Measurements from ENCODE around the gene LGALS7. TPM values are rescaled to one million over a fixed set of nuclear protein-coding genes. Genes with fewer than 3 reads are reported as not detected.
A peak's percentile ranks its signal among the peaks of the same experiment; 100 is the strongest.

LGALS7 gene
- total and polyA plus RNA-seq, 2 experiments from 2014 or later = 1.2 TPM; not detected in 1

DNA sequence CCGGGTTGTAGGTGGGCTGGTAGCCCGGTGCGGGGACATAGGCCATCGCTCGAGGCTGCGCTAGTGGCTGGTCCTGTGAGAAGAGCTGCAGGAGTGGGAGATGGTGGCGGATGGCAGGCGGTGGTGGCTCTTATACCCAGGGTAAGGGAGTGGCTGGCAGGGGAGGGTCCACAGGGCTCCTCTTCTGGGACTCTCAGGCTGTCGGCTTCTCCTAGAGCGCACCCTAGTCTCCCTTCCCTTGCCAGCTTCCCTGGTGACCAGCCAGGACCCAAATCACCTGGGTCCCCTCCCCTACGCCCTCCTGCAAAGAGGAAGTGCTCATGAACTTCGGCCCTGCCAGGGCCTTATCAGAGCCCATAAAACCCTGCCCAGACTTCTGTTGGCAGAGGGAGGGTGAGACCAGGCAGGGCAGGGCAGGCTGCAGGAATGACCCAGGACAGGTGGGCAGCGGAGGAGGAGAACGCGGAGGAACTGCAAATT lies 39.6 kb upstream of the LGALS7 start, which contains the start of gene LGALS4:
Gene LGALS4 (minus strand): TSS at position 105 of the 480 bp plus-strand sequence. CDS start 59 bp downstream, at position 46.
- Histone ChIP-seq H3K4me2 (peak within 1 kb of the TSS; percentile 62), H3K27ac (peak within 1 kb of the TSS; percentile 90), H3K27me3 (no peaks in the 10 kb centered on the region), H3K4me3 (no peak within 1 kb of the TSS), H3K4me1 (ENCODE audit: insufficient read depth) (peaks cover 12% of the 10 kb centered on the region), H3K9me2 (replicated peaks; ENCODE audit: insufficient read depth) (no peaks in the 10 kb centered on the region), H2AFZ (no peak within 1 kb of the TSS), H3K79me2 (peaks cover 7% of the 10 kb centered on the region), H3K36me3 (replicated peaks; ENCODE audit: insufficient read depth, low read depth) (no peaks in the 10 kb centered on the region), H4K20me1 (ENCODE audit: insufficient read depth, poor library complexity, severe bottlenecking) (no peaks in the 10 kb centered on the region), H3K9me3 (ENCODE audit: low read depth) (no peaks in the 10 kb centered on the region)
- peak; percentile 68 for DNase-seq (ENCODE audit: low spot score)
- no peak for TF ChIP-seq EZH2phosphoT487 (IDR thresholded peaks at IDR 0.05; ENCODE audit: low read depth, severe bottlenecking, unreplicated experiment)
- TF ChIP-seq EZH2 (IDR thresholded peaks at IDR 0.05; ENCODE audit: borderline replicate concordance) = no peak
- TF ChIP-seq, protein P1, sequence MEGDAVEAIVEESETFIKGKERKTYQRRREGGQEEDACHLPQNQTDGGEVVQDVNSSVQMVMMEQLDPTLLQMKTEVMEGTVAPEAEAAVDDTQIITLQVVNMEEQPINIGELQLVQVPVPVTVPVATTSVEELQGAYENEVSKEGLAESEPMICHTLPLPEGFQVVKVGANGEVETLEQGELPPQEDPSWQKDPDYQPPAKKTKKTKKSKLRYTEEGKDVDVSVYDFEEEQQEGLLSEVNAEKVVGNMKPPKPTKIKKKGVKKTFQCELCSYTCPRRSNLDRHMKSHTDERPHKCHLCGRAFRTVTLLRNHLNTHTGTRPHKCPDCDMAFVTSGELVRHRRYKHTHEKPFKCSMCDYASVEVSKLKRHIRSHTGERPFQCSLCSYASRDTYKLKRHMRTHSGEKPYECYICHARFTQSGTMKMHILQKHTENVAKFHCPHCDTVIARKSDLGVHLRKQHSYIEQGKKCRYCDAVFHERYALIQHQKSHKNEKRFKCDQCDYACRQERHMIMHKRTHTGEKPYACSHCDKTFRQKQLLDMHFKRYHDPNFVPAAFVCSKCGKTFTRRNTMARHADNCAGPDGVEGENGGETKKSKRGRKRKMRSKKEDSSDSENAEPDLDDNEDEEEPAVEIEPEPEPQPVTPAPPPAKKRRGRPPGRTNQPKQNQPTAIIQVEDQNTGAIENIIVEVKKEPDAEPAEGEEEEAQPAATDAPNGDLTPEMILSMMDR (IDR thresholded peaks at IDR 0.05; ENCODE audit: poor library complexity) = no peak
- WGBS (ENCODE audit: low lambda C conversion rate, missing lambda C conversion rate) = 81% methylated on average over 15 of the region's 15 CpGs

DNA sequence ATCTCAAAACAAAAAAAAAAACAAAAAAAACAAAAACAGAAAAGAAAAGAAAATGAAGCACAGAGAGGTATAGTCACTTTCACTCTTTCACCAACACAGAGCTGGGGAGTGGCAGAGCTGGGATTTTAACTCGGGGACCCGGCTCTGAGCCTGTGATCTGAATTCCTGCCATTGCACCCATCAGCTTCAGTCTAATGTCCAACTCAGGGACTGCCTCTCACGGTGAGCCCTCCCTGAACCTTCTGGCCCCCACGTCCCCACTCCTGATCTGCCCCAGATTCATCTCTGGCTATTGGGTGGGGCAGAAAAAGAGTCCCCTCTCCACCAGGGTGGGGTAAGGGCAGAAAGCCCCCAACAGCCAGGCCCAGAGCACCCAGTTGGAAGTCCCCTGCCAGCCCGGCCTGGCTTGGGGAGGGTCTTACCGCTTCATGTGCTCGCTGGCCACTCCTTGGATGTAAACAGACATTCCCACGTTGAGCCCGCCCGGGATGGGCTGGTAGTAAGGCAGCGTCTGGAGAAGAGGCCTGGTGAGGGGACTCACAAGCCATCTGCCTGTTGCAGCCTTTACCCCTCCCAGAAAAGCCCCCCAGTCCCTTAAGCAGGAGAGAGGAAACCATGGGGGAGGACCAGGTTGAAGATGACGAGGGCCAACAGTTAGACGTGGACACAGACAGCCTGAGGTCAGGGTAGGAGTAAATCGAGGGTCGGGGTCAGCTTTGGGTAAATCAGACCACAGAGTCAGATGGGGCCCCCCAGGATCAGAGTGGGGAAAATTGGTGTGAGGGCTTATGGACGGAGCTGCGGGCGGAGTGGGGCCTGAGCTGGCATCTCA lies 38.9 kb upstream of the LGALS7 start:
- no peak overlapping the region for H2AFZ ChIP-seq
- no peaks in the 10 kb centered on the region for H3K36me3 ChIP-seq (replicated peaks; ENCODE audit: insufficient read depth, low read depth)
- H3K4me3 ChIP-seq = no peak overlapping the region
- H4K20me1 ChIP-seq (ENCODE audit: insufficient read depth, poor library complexity, severe bottlenecking) = no peaks in the 10 kb centered on the region
- peak overlapping the region; percentile 90 for H3K27ac ChIP-seq
- peaks cover 14% of the 10 kb centered on the region for H3K4me1 ChIP-seq (ENCODE audit: insufficient read depth)
- 72% methylated on average over 18 of the region's 18 CpGs for WGBS (ENCODE audit: low lambda C conversion rate, missing lambda C conversion rate)
- DNase-seq (ENCODE audit: low spot score) = no peak
- H3K4me2 ChIP-seq = peak overlapping the region; percentile 62
- no peaks in the 10 kb centered on the region for H3K27me3 ChIP-seq
- H3K9me2 ChIP-seq (replicated peaks; ENCODE audit: insufficient read depth) = no peaks in the 10 kb centered on the region
- TF ChIP-seq EZH2phosphoT487 (IDR thresholded peaks at IDR 0.05; ENCODE audit: low read depth, severe bottlenecking, unreplicated experiment) (no peak), EZH2 (IDR thresholded peaks at IDR 0.05; ENCODE audit: borderline replicate concordance) (no peak)
- no peaks in the 10 kb centered on the region for H3K9me3 ChIP-seq (ENCODE audit: low read depth)
- peaks cover 7% of the 10 kb centered on the region for H3K79me2 ChIP-seq

DNA sequence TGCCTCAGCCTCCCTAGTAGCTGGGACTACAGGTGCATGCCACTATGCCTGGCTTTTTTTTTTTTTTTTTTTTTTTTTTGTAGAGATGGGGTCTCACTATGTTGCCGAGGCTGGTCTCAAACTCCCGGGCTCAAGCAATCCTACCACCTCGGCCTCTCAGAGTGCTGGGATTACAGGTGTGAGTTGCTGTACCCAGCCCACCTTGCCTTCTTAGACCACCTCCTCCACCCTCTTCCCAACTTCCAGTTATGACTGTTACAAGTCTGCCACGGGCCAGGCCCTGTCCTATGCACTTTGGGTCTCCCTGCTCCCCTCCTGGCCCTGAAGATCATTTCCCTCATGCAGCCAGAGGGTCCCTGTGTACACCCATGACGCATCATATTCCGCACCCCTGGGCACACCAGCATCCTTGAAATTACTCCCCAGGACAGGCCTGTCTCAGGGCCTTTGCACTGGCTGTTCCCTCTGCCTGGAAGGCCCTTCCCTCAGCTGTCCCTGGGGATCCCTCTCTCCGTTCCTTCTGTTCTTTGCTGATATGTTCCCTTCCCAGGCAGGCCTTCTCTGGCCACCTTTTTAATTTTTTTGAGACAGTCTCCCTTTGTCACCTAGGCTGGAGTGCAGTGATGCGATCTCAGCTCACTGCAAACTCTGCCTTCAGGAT lies 36.4 kb upstream of the LGALS7 start:
- H3K4me3 ChIP-seq = no peak overlapping the region
- no peak for DNase-seq (ENCODE audit: low spot score)
- WGBS (ENCODE audit: low lambda C conversion rate, missing lambda C conversion rate) = 96% methylated on average over 6 of the region's 8 CpGs

More for the DNA sequence above, 36.4 kb upstream of the LGALS7 start:
- Histone ChIP-seq H3K27ac (no peak overlapping the region), H3K4me1 (ENCODE audit: insufficient read depth) (peaks cover 12% of the 10 kb centered on the region), H3K9me3 (ENCODE audit: low read depth) (no peaks in the 10 kb centered on the region), H3K27me3 (no peaks in the 10 kb centered on the region), H3K79me2 (peaks cover 7% of the 10 kb centered on the region), H3K9me2 (replicated peaks; ENCODE audit: insufficient read depth) (no peaks in the 10 kb centered on the region), H2AFZ (no peak overlapping the region), H3K36me3 (replicated peaks; ENCODE audit: insufficient read depth, low read depth) (no peaks in the 10 kb centered on the region), H3K4me2 (no peak overlapping the region), H4K20me1 (ENCODE audit: insufficient read depth, poor library complexity, severe bottlenecking) (no peaks in the 10 kb centered on the region)
- TF ChIP-seq EZH2 (IDR thresholded peaks at IDR 0.05; ENCODE audit: borderline replicate concordance) = no peak
- TF ChIP-seq, protein P1 (IDR thresholded peaks at IDR 0.05; ENCODE audit: poor library complexity) = no peak
- no peak for TF ChIP-seq EZH2phosphoT487 (IDR thresholded peaks at IDR 0.05; ENCODE audit: low read depth, severe bottlenecking, unreplicated experiment)
